Smooth muscle cell of trachea (primary cell): ENCODE results near the gene INAVA. TPM values are rescaled to one million over a fixed set of nuclear protein-coding genes. Genes with fewer than 3 reads are reported as not detected.

Source experiments
- total RNA-seq: library from RNA; depleted of rRNA; stranded (reverse); fragments of >200 nt; gene quantifications from 2 replicates; pipeline ENCODE4 v1.2.1, GENCODE V29; 2014

INAVA gene
- not detected in 2 replicates for total RNA-seq

GRCh38 chr1:200894712-200895442 lies at the start of gene INAVA:
INAVA (plus strand) TSS chr1:200894900; CDS start chr1:200898401, 3,501 bp downstream.

DNA sequence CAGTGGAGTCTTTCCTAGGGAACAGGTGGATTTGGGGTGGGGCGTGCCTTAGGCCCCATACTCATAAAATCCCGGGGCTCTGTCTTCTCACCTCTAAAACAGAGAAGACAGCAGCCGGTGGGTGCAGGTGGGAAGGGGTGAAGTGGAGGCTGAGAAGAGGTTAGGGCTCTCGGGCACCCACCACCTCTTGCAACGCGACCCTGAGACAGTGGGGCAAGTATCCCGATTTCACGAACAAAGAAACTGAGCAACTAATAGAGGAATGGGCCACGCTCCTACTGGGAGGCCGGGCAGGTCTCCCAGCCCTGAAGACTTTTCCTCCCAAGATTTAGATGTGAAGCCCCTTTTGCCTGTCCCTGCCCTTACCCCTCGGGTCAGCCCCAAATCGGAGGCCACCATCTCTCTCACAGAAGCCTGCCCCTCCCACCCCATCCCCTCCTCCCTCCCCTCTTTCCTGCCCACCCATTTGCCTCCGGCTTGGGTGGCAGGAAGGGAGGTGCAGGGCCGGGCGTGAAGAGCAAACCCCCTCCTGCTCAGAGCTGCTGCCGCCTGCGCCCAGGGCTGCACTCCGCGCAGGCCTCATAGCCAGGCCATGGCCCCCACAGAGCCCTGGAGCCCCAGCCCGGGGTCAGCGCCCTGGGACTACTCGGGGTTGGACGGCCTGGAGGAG lies 22.1 kb upstream of the INAVA start, which contains the start of gene GPR25:
Gene GPR25, plus strand, starts transcription at position 536 of the 670 bp plus-strand sequence. Its CDS starts 57 bp downstream, at position 593.

Other genes with a start within 250 kb of the INAVA start
- gene DDX59, start 225.0 kb upstream of the INAVA start, total RNA-seq, result 12.9 and 17.2 TPM in 2 replicates
- gene CAMSAP2, start 156.0 kb upstream of the INAVA start, total RNA-seq, result 30.3 and 31.1 TPM in 2 replicates
- gene GPR25, start 21.9 kb upstream of the INAVA start, total RNA-seq, result not detected in 2 replicates
- gene KIF21B, start 128.8 kb downstream of the INAVA start, total RNA-seq, result under 0.01 TPM in 2 replicates
- not detected in 2 replicates for gene CACNA1S, start 217.5 kb downstream of the INAVA start, total RNA-seq
- not detected in 2 replicates for gene ASCL5, start 232.3 kb downstream of the INAVA start, total RNA-seq